Right lobe of liver (tissue), 4 donors: ENCODE data around the gene TRAPPC2L.

Experiments used
- POLR2A ChIP-seq: fragments of 450-650 bp; IDR thresholded peaks from one replicate; pipeline ENCODE4 v1.6.1; 2017; ENCODE audit warnings: antibody characterized with exemption, mild to moderate bottlenecking
- TF ChIP-seq, protein P1 (sequence below), 4 donors: fragments of 200-600 bp in 3 of 4; fragments of 450-650 bp in 1 of 4; IDR thresholded peaks; one replicate each; pipeline versions ENCODE4 v1.5.1 to v1.8.0; 2016 to 2022; ENCODE audit warnings: antibody characterized with exemption in 4 of 4, mild to moderate bottlenecking in 2 of 4
- donor health status: DM: no; HTN: no; CAD: no.
- donor health status: DM: no; HTN: no; CAD: no.
- donor health status: DM: no; HTN: yes; CAD: no.

DNA sequence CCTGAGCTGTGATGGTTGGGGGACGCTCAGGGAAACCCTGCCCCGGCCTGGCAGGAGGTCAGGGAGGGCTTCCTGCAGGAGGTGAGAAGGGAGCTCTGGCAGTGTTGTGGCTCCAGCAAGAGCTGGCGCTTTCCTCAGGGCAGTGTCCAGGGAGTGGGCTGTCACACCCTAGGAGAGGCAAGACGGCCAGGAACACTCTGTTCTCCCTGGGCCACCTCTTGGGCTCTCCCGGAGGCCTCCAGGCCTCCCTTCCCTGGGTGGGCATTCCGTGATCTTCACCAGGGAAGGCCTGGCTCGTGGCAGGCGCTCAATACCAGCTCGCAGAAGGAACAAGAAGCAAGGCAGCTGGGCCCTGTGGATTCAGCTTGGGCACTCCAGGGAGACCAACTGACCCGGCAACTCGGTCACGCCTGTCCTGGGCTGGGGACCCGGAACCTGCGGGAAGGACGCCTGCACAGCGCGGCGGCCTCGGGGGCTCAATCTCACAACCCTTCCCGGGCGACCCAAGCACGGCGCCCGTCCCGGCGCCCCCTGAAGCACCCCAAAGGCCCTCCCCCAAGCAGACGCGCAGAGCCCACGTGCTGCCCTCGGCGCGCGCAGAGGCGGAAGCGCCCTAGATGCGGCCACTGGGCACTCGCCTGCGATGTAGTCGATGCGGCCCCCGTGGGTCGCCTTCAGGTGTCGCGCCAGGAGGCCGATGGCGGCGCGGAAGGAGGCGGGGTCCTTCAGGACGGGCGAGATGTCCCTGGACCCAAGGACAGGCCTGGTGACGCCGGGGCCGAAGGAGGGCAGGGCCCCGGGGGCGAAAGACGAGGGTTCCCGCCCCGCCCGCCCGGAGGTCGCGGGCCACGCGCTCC, 45.8 kb upstream of the TRAPPC2L start:
- TF ChIP-seq POLR2A, result no peak
- TF ChIP-seq, protein P1, sequence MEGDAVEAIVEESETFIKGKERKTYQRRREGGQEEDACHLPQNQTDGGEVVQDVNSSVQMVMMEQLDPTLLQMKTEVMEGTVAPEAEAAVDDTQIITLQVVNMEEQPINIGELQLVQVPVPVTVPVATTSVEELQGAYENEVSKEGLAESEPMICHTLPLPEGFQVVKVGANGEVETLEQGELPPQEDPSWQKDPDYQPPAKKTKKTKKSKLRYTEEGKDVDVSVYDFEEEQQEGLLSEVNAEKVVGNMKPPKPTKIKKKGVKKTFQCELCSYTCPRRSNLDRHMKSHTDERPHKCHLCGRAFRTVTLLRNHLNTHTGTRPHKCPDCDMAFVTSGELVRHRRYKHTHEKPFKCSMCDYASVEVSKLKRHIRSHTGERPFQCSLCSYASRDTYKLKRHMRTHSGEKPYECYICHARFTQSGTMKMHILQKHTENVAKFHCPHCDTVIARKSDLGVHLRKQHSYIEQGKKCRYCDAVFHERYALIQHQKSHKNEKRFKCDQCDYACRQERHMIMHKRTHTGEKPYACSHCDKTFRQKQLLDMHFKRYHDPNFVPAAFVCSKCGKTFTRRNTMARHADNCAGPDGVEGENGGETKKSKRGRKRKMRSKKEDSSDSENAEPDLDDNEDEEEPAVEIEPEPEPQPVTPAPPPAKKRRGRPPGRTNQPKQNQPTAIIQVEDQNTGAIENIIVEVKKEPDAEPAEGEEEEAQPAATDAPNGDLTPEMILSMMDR (IDR thresholded peaks at IDR 0.05), result no peak
